Activated CD8-positive, alpha-beta T cell treated with anti-CD3 and anti-CD28 coated beads, Interleukin-2, amount 10 ng/mL, durations not matched to agents 7 days and 5 days (primary cell): ENCODE results near the gene NTNG1. TPM values are rescaled to one million over a fixed set of nuclear protein-coding genes. Genes with fewer than 3 reads are reported as not detected.

Experiments
- ATAC-seq: fragments of 150-1000 bp; cut with Tn5 transposase; one replicate; pipeline ENCODE4 v1.10.0; 2021; ENCODE audit warnings: moderate library complexity
- CTCF ChIA-PET: fragments of 350-600 bp; sonication (Branson Sonifier 250); formaldehyde crosslinking; loops from one replicate; lab custom pipeline; 2021; ENCODE audit warnings: antibody characterized with exemption; lab: Charles Lee
- POLR2A ChIA-PET: fragments of 350-600 bp; sonication (Branson Sonifier 250); formaldehyde crosslinking; loops from one replicate; lab custom pipeline; 2021; ENCODE audit warnings: antibody characterized with exemption; lab: Charles Lee
- DNase-seq: peaks from one replicate; pipeline ENCODE4 v3.0.0-alpha.2; 2020
- H3K27ac Mint-ChIP-seq: one replicate; pipeline ENCODE4 v1.8.0; 2021; ENCODE audit warnings: mild to moderate bottlenecking, mixed read lengths
- H3K27me3 Mint-ChIP-seq: one replicate; pipeline ENCODE4 v1.8.0; 2021; ENCODE audit warnings: low read depth, mixed read lengths
- H3K36me3 Mint-ChIP-seq: one replicate; pipeline ENCODE4 v1.8.0; 2021; ENCODE audit warnings: low read depth, mixed read lengths
- H3K4me1 Mint-ChIP-seq: one replicate; pipeline ENCODE4 v1.8.0; 2021; ENCODE audit warnings: low read depth, mixed read lengths
- H3K4me3 Mint-ChIP-seq: one replicate; pipeline ENCODE4 v1.8.0; 2021; ENCODE audit warnings: mild to moderate bottlenecking, mixed read lengths
- H3K9me3 Mint-ChIP-seq: one replicate; pipeline ENCODE4 v1.8.0; 2022; ENCODE audit warnings: mixed read lengths; ENCODE audit not compliant: insufficient read depth
- total RNA-seq, 2 experiments: library from RNA; stranded (reverse); gene quantifications; one replicate each; pipeline ENCODE4 v1.2.3, GENCODE V29; 2021

Gene NTNG1
- total RNA-seq, 2 experiments from 2014 or later, result not detected

- H3K9me3 Mint-ChIP-seq, result no peaks in the 10 kb centered on the region
- H3K27ac Mint-ChIP-seq, result no peak overlapping the region
- no peak overlapping the region for H3K4me3 Mint-ChIP-seq
- POLR2A ChIA-PET, result no interaction called here
- CTCF ChIA-PET, result no interaction called here
- DNase-seq (no peak), ATAC-seq (no peak)
- no peaks in the 10 kb centered on the region for H3K4me1 Mint-ChIP-seq
- H3K36me3 Mint-ChIP-seq, result no peaks in the 10 kb centered on the region
- H3K27me3 Mint-ChIP-seq, result peaks cover 37% of the 10 kb centered on the region
These were observed 339.9 kb downstream of the NTNG1 start for GRCh38 chr1:107480548-107481415.

- H3K27ac Mint-ChIP-seq, result no peak overlapping the region
- H3K4me1 Mint-ChIP-seq, result no peaks in the 10 kb centered on the region
- CTCF ChIA-PET, result no interaction called here
- no peak overlapping the region for H3K4me3 Mint-ChIP-seq
- DNase-seq (no peak), ATAC-seq (no peak)
- H3K36me3 Mint-ChIP-seq, result no peaks in the 10 kb centered on the region
- POLR2A ChIA-PET, result no interaction called here
- peaks cover 39% of the 10 kb centered on the region for H3K27me3 Mint-ChIP-seq
- no peaks in the 10 kb centered on the region for H3K9me3 Mint-ChIP-seq
These were observed 341.0 kb downstream of the NTNG1 start for GRCh38 chr1:107481756-107482384.

DNA sequence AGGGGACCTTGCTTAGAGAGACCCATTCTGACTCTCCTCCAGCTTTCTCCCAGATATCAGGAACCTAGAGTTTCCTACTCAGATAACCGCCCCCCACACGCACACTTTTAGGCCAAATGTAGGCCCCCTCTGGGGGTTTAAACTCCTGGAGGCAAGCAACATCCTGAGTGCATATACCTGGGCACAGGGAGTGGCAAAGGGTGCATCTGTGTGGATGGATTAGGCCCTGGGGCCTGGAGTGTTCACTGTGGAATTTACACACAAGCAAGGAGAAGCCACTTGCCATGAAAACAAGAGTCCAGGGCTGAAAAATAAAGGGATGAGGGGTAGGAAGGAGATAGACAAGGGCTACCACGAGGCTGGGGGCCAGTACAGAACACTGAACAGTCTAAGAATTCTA, 343.1 kb downstream of the NTNG1 start:
- DNase-seq (no peak), ATAC-seq (no peak)
- no peaks in the 10 kb centered on the region for H3K36me3 Mint-ChIP-seq
- H3K27me3 Mint-ChIP-seq, result peaks cover 39% of the 10 kb centered on the region
- POLR2A ChIA-PET, result no interaction called here
- H3K4me3 Mint-ChIP-seq, result no peak overlapping the region
- CTCF ChIA-PET, result no interaction called here
- H3K27ac Mint-ChIP-seq, result no peak overlapping the region
- H3K4me1 Mint-ChIP-seq, result no peaks in the 10 kb centered on the region
- H3K9me3 Mint-ChIP-seq, result no peaks in the 10 kb centered on the region

GRCh38 chr1:107486349-107486748, 345.5 kb downstream of the NTNG1 start:
- DNase-seq (no peak), ATAC-seq (no peak)
- H3K27ac Mint-ChIP-seq, result no peak overlapping the region
- H3K27me3 Mint-ChIP-seq, result peaks cover 22% of the 10 kb centered on the region
- H3K9me3 Mint-ChIP-seq, result no peaks in the 10 kb centered on the region
- ChIA-PET CTCF (no interaction called here), POLR2A (no interaction called here)
- no peaks in the 10 kb centered on the region for H3K36me3 Mint-ChIP-seq
- no peak overlapping the region for H3K4me3 Mint-ChIP-seq
- H3K4me1 Mint-ChIP-seq, result no peaks in the 10 kb centered on the region

- H3K27me3 Mint-ChIP-seq, result peaks cover 15% of the 10 kb centered on the region
- ChIA-PET POLR2A (no interaction called here), CTCF (no interaction called here)
- no peaks in the 10 kb centered on the region for H3K36me3 Mint-ChIP-seq
- no peak overlapping the region for H3K4me3 Mint-ChIP-seq
- no peaks in the 10 kb centered on the region for H3K4me1 Mint-ChIP-seq
- DNase-seq (no peak), ATAC-seq (no peak)
- no peaks in the 10 kb centered on the region for H3K9me3 Mint-ChIP-seq
- H3K27ac Mint-ChIP-seq, result no peak overlapping the region
These were observed 346.7 kb downstream of the NTNG1 start for GRCh38 chr1:107487506-107487905.

- Mint-ChIP-seq H3K4me3 (no peak overlapping the region), H3K4me1 (no peaks in the 10 kb centered on the region), H3K27me3 (peaks cover 4% of the 10 kb centered on the region), H3K9me3 (no peaks in the 10 kb centered on the region), H3K27ac (no peak overlapping the region), H3K36me3 (no peaks in the 10 kb centered on the region)
- POLR2A ChIA-PET, result no interaction called here
- CTCF ChIA-PET, result no interaction called here
- DNase-seq (no peak), ATAC-seq (no peak)
These were observed 350.7 kb downstream of the NTNG1 start for GRCh38 chr1:107491582-107491981.

- Mint-ChIP-seq H3K4me1 (no peaks in the 10 kb centered on the region), H3K9me3 (no peaks in the 10 kb centered on the region), H3K36me3 (no peaks in the 10 kb centered on the region), H3K27ac (no peak overlapping the region), H3K27me3 (peaks cover 4% of the 10 kb centered on the region), H3K4me3 (no peak overlapping the region)
- POLR2A ChIA-PET, result no interaction called here
- DNase-seq (no peak), ATAC-seq (no peak)
- CTCF ChIA-PET, result no interaction called here
These were observed 352.4 kb downstream of the NTNG1 start for GRCh38 chr1:107493111-107493716.

DNA sequence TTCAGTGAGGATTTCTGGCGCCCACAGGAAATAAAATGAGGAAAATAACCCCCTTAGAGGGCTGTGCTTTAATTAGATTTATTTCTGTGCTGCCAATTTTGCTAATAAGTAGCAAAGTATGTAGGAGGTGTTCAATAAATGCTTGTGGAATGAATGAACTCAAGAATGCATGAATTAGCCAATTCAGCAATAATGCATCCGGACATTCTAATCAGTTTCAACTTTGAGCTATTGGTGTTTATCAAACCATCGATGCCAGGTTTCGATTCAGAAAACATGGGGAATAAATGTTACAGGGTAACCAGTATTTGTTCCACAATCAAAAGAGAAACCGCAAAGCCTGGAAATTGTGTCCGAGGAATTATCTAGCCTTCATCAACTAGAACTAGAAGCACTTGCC, 353.2 kb downstream of the NTNG1 start:
- POLR2A ChIA-PET, result no interaction called here
- CTCF ChIA-PET, result no interaction called here
- Mint-ChIP-seq H3K4me1 (no peaks in the 10 kb centered on the region), H3K27me3 (no peaks in the 10 kb centered on the region), H3K27ac (no peak overlapping the region), H3K4me3 (no peak overlapping the region), H3K36me3 (no peaks in the 10 kb centered on the region), H3K9me3 (no peaks in the 10 kb centered on the region)
- DNase-seq (no peak), ATAC-seq (no peak)

DNA sequence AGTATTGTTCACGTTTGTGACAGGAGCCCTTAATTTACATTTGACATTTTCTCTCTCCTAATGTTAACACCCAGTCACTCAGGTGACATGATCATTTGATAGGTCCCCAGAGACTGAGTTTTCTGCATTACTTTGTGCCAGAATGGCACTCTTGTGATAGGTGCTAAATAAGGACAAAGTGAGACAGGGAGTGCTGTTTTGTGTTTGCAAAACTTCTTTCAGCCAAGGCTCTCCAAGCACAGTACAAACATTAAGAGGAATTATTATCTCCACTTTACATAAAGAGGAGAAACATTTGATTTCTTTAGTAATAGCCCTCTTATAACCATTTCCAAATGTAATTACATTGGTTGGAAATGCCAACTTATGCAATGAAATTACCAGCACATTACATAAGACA, 355.2 kb downstream of the NTNG1 start:
- no peak overlapping the region for H3K27ac Mint-ChIP-seq
- no peak for DNase-seq
- H3K4me1 Mint-ChIP-seq, result no peaks in the 10 kb centered on the region
- ChIA-PET CTCF (no interaction called here), POLR2A (no interaction called here)
- no peak for ATAC-seq
- no peaks in the 10 kb centered on the region for H3K36me3 Mint-ChIP-seq
- no peaks in the 10 kb centered on the region for H3K27me3 Mint-ChIP-seq
- no peak overlapping the region for H3K4me3 Mint-ChIP-seq
- no peaks in the 10 kb centered on the region for H3K9me3 Mint-ChIP-seq

DNA sequence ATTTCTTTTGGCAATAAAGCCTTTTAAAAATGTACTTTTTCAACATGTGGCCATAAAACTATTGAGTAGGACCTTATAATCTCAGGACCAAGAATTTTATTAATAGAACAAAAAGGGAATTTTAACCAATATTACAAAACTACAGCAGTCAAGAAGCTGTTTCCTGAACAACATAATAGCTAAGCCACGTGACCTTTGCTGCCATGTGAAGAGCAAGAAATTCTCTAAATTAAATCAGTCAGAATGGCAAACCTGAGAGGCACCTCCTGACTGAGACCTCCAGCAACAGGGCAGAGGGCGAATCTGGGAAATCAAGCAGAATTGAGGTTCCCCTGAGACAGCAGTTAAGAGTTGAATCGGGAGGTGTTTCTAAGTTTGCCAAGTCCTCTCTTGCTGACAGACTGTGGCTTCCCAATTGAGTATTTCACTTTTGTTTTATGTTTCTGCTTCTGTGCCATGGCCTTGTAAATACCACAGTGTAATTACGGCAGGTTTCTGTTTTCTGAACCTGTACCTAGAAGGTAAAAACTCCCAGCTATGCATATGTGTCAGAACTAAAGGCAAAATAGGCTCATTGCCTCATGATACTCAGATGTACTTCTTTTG, 358.4 kb downstream of the NTNG1 start:
- no peaks in the 10 kb centered on the region for H3K36me3 Mint-ChIP-seq
- ATAC-seq, result no peak
- CTCF ChIA-PET, result interaction anchor here (0.5 to 1.2 kb wide), 2 partner anchors 13 to 30 kb away, joined by 3 read pairs; no protein-coding TSS in a partner anchor

GRCh38 chr1:107501081-107501605, 360.3 kb downstream of the NTNG1 start:
- Mint-ChIP-seq H3K9me3 (no peaks in the 10 kb centered on the region), H3K36me3 (no peaks in the 10 kb centered on the region), H3K27me3 (peaks cover 11% of the 10 kb centered on the region), H3K4me3 (no peak overlapping the region), H3K4me1 (no peaks in the 10 kb centered on the region), H3K27ac (no peak overlapping the region)
- ATAC-seq (no peak), DNase-seq (no peak)
- CTCF ChIA-PET, result no interaction called here
- POLR2A ChIA-PET, result no interaction called here

More for the DNA sequence above, 358.4 kb downstream of the NTNG1 start:
- Mint-ChIP-seq H3K27me3 (peaks cover 9% of the 10 kb centered on the region), H3K27ac (no peak overlapping the region), H3K9me3 (no peaks in the 10 kb centered on the region), H3K4me3 (no peak overlapping the region), H3K4me1 (no peaks in the 10 kb centered on the region)
- POLR2A ChIA-PET, result no interaction called here
- no peak for DNase-seq
